ENCODE measurements around the gene AGTPBP1. TPM values are rescaled to one million over a fixed set of nuclear protein-coding genes. Genes with fewer than 3 reads are reported as not detected.
"Not testable (repeated sequence)": the region's sequence is repeated elsewhere in the genome, so short reads cannot be mapped to it uniquely, and the experiment has no call there.

The AGTPBP1 gene
- total RNA-seq, 4 donors from 2014 or later, result 12.5 to 15.1 (median 14.0) TPM

GRCh38 chr9:85586684-85587083 lies 155.1 kb downstream of the AGTPBP1 start:
- WGBS, 2 donors, result 88 to 93% methylated on average over 3 of the region's 3 CpGs
- no peak overlapping the region for H3K4me3 ChIP-seq (ENCODE audit: low read depth, poor library complexity, severe bottlenecking)
- DNase-seq (ENCODE audit: low spot score in 2 of 2), result no peak
- intact Hi-C loops (cut with DNase I; ENCODE audit: low total_unique reads), result no loop called here
- TF ChIP-seq, protein P1, sequence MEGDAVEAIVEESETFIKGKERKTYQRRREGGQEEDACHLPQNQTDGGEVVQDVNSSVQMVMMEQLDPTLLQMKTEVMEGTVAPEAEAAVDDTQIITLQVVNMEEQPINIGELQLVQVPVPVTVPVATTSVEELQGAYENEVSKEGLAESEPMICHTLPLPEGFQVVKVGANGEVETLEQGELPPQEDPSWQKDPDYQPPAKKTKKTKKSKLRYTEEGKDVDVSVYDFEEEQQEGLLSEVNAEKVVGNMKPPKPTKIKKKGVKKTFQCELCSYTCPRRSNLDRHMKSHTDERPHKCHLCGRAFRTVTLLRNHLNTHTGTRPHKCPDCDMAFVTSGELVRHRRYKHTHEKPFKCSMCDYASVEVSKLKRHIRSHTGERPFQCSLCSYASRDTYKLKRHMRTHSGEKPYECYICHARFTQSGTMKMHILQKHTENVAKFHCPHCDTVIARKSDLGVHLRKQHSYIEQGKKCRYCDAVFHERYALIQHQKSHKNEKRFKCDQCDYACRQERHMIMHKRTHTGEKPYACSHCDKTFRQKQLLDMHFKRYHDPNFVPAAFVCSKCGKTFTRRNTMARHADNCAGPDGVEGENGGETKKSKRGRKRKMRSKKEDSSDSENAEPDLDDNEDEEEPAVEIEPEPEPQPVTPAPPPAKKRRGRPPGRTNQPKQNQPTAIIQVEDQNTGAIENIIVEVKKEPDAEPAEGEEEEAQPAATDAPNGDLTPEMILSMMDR (IDR thresholded peaks at IDR 0.05), result no peak
- no peak for TF ChIP-seq POLR2A (IDR thresholded peaks at IDR 0.05)

DNA sequence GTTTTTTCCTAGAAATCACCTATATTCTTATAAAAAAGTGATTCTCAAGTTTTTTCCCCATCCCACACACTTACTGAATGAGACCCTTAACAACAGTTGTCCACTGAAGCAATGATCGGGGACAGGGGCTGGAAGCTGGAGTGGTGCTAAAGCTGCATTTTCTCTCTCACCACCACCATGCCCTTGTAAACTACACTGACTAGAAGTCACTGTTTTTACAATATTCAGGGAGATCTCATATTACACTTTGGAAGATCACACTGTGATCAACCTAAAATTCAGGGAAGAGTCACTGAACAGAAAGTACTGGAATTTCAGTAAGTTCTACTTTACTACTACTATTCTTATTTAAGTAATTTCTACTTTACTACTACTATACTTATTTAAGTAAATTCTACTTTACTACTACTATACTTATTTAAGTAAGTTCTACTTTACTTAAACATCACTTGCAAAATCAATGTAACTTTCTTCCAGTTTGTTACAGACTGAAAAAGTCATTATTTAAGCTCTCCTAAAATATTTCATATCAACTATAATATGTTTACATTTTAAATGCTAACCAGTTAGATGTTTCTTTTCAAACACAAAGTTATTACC lies 164.3 kb downstream of the AGTPBP1 start:
- TF ChIP-seq, protein P1 (IDR thresholded peaks at IDR 0.05), result no peak
- no peak for TF ChIP-seq POLR2A (IDR thresholded peaks at IDR 0.05)
- H3K4me3 ChIP-seq (ENCODE audit: low read depth, poor library complexity, severe bottlenecking), result no peak overlapping the region
- no peak for DNase-seq (ENCODE audit: low spot score in 2 of 2)
- WGBS, 2 donors, result 96 to 100% methylated on average over 1 of the region's 1 CpG
- intact Hi-C loops (cut with DNase I; ENCODE audit: low total_unique reads), result no loop called here

DNA sequence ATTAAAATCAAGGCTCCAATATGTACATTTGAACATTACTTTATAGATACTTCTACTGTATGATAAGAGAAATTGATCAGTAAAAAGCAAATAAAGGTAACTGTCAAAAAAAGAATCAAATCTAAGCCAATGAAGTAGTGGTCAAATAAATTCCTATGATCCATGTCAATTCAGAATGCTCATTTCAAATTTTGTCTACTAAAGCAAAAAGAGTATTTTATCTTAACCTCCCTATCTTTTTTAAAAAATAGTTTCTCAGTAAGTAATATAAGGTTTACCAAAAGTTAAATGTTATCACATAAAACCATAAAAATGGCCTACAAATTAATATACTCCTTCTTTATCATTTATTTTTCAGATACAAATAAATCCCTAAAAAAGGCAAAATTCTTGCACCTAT lies 165.9 kb downstream of the AGTPBP1 start:
- no peak for DNase-seq (ENCODE audit: low spot score in 2 of 2)
- intact Hi-C loops (cut with DNase I; ENCODE audit: low total_unique reads), result no loop called here
- TF ChIP-seq, protein P1 (IDR thresholded peaks at IDR 0.05), result no peak
- no peak for TF ChIP-seq POLR2A (IDR thresholded peaks at IDR 0.05)
- H3K4me3 ChIP-seq (ENCODE audit: low read depth, poor library complexity, severe bottlenecking), result no peak overlapping the region

DNA sequence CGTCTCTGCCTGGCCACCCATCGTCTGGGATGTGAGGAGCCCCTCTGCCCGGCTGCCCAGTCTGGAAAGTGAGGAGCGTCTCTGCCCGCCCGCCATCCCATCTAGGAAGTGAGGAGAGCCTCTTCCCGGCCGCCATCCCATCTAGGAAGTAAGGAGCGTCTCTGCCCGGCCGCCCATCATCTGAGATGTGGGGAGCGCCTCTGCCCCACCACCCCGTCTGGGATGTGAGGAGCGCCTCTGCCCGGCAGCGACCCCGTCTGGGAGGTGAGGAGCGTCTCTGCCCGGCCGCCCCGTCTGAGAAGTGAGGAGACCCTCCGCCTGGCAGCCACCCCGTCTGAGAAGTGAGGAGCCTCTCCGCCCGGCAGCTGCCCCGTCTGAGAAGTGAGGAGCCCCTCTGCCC lies 168.2 kb downstream of the AGTPBP1 start:
- not testable (repeated sequence) for DNase-seq (ENCODE audit: low spot score in 2 of 2)
- 97 to 99% methylated on average over 23 to 25 of the region's 26 CpGs for WGBS, 2 donors

DNA sequence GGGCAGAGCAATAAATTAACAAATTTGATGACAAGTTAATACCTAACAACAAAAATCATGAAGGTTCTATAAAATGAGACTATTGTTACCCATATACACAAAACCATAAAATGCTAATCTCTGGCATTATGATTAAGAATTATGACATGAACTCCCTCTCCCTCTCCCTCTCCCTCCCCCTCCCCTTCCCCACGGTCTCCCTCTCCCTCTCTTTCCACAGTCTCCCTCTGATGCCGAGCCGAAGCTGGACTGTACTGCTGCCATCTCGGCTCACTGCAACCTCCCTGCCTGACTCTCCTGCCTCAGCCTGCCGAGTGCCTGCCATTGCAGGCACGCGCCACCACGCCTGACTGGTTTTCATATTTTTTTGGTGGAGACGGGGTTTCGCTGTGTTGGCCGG lies 168.8 kb downstream of the AGTPBP1 start:
- 93 to 98% methylated on average over 11 of the region's 11 CpGs for WGBS, 2 donors
- H3K4me3 ChIP-seq (ENCODE audit: low read depth, poor library complexity, severe bottlenecking); intact Hi-C loops (cut with DNase I; ENCODE audit: low total_unique reads); DNase-seq (ENCODE audit: low spot score in 2 of 2): not testable (repeated sequence)

More for the DNA sequence above, 168.2 kb downstream of the AGTPBP1 start:
- H3K4me3 ChIP-seq (ENCODE audit: low read depth, poor library complexity, severe bottlenecking); intact Hi-C loops (cut with DNase I; ENCODE audit: low total_unique reads): not testable (repeated sequence)

DNA sequence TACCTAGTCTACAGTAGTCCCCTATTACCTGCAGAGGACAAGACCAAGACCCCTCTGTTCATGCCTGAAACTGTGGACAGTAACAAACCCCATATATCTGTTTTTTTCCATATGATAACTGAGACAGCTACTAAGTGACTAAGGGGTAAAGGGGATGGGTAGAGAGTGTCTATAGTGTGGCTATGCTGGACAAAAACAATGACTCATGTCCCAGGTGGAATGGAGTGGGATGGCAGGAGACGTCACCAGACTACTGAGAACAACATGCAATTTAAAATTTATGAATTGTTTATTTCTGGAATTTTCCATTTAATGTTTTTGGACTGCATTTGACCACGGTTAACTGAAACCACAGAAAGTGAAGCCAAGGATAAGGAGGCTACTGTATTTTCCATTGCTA lies 171.8 kb downstream of the AGTPBP1 start:
- WGBS, 2 donors, result 43 to 44% methylated on average over 2 of the region's 2 CpGs
- H3K4me3 ChIP-seq (ENCODE audit: low read depth, poor library complexity, severe bottlenecking), result no peak overlapping the region
- no peak for TF ChIP-seq POLR2A (IDR thresholded peaks at IDR 0.05)
- TF ChIP-seq, protein P1 (IDR thresholded peaks at IDR 0.05), result no peak
- intact Hi-C loops (cut with DNase I; ENCODE audit: low total_unique reads), result no loop called here
- DNase-seq (ENCODE audit: low spot score in 2 of 2), result no peak

- intact Hi-C loops (cut with DNase I; ENCODE audit: low total_unique reads), result no loop called here
- DNase-seq (ENCODE audit: low spot score in 2 of 2), result no peak
- no peak for TF ChIP-seq POLR2A (IDR thresholded peaks at IDR 0.05)
- TF ChIP-seq, protein P1 (IDR thresholded peaks at IDR 0.05), result no peak
- WGBS, 2 donors, result 78 to 97% methylated on average over 3 of the region's 3 CpGs
- H3K4me3 ChIP-seq (ENCODE audit: low read depth, poor library complexity, severe bottlenecking), result no peak overlapping the region
Measured at GRCh38 chr9:85559526-85559925, 182.2 kb downstream of the AGTPBP1 start.

Measured in lower leg skin (tissue), 4 donors.